ENCODE measurements around the gene KIRREL2. TPM values are rescaled to one million over a fixed set of nuclear protein-coding genes. Genes with fewer than 3 reads are reported as not detected.

KIRREL2 gene
- total RNA-seq, 3 donors from 2014 or later (not counting 1 experiment from before 2014, with no cell fraction given), result 0.27 TPM; not detected in 2

DNA sequence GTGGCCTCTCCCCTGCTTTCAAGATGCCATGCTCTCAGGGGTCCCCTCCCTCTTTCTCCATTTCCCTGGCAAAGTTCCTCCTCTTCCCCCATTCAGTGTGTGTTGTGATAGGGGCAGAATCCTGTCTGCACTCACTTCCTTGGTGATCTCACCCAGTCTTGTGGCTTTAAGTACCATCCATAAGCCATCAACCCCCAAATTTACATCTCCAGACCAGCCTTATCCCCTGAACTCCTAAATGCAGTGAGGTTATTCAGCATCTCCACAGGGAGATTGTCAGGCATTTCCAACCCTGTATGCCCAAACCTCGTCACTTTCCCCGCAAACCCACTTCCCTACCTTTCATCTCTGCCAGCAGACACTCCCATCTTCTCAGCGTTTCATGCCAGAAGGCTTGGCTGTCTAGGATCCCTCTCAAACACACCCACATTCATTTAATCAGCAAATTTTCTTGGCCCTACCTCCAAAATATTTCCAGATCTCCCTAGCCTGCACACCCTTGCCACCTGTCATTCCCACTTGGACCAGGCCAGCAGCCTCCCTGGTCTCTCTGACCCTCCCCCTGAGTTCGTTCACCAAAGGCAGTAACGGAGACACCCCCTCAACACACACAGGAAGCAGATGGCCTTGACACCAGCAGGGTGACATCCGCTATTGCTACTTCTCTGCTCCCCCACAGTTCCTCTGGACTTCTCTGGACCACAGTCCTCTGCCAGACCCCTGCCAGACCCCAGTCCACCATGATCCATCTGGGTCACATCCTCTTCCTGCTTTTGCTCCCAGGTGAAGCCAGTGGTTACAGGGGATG lies 45.3 kb downstream of the KIRREL2 start, which contains the start of gene HCST:
HCST (plus strand) TSS at position 676 of the 808 bp plus-strand sequence; CDS start at position 741, 65 bp downstream.
- Mint-ChIP-seq H3K9me3 (no peaks in the 10 kb centered on the region), H3K27me3 (ENCODE audit: low read depth in 2 of 2) (no peaks in the 10 kb centered on the region), H3K4me3 (peak within 1 kb of the TSS; percentile 92), H3K4me1 (peaks cover 53 to 82% of the 10 kb centered on the region in 2 donors), H3K27ac (peak within 1 kb of the TSS; percentile 90 to 97), H3K36me3 (no peaks in the 10 kb centered on the region)
- peaks cover 88% of the 10 kb centered on the region for H3K4me1 ChIP-seq (ENCODE audit: control insufficient read depth, insufficient read depth, low read length)
- peak; percentile 30 to 41 (median 39) for ATAC-seq
- H3K4me3 ChIP-seq (ENCODE audit: low read length), result peak within 1 kb of the TSS; percentile 74
- H3K27ac ChIP-seq (ENCODE audit: low read length), result peak within 1 kb of the TSS; percentile 97
- H3K9me3 ChIP-seq (ENCODE audit: control insufficient read depth, insufficient read depth, low read length), result no peaks in the 10 kb centered on the region
- H3K27me3 ChIP-seq (ENCODE audit: control insufficient read depth, insufficient read depth, low read length), result no peaks in the 10 kb centered on the region
- H3K36me3 ChIP-seq (ENCODE audit: control insufficient read depth, insufficient read depth, low read length), result peaks cover 18% of the 10 kb centered on the region
- TF ChIP-seq, protein P1, sequence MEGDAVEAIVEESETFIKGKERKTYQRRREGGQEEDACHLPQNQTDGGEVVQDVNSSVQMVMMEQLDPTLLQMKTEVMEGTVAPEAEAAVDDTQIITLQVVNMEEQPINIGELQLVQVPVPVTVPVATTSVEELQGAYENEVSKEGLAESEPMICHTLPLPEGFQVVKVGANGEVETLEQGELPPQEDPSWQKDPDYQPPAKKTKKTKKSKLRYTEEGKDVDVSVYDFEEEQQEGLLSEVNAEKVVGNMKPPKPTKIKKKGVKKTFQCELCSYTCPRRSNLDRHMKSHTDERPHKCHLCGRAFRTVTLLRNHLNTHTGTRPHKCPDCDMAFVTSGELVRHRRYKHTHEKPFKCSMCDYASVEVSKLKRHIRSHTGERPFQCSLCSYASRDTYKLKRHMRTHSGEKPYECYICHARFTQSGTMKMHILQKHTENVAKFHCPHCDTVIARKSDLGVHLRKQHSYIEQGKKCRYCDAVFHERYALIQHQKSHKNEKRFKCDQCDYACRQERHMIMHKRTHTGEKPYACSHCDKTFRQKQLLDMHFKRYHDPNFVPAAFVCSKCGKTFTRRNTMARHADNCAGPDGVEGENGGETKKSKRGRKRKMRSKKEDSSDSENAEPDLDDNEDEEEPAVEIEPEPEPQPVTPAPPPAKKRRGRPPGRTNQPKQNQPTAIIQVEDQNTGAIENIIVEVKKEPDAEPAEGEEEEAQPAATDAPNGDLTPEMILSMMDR (IDR thresholded peaks at IDR 0.05), result no peak
- intact Hi-C loops (cut with micrococcal nuclease), result loop anchor here (2.0 to 10.0 kb wide), 2 partner anchors 19 to 157 kb away; partner anchors contain the start of genes IGFLR1, LIN37, PSENEN and U2AF1L4
- WGBS (ENCODE audit: insufficient coverage), result 0% methylated on average over 6 of the region's 6 CpGs
- peak; percentile 53 to 80 for DNase-seq

DNA sequence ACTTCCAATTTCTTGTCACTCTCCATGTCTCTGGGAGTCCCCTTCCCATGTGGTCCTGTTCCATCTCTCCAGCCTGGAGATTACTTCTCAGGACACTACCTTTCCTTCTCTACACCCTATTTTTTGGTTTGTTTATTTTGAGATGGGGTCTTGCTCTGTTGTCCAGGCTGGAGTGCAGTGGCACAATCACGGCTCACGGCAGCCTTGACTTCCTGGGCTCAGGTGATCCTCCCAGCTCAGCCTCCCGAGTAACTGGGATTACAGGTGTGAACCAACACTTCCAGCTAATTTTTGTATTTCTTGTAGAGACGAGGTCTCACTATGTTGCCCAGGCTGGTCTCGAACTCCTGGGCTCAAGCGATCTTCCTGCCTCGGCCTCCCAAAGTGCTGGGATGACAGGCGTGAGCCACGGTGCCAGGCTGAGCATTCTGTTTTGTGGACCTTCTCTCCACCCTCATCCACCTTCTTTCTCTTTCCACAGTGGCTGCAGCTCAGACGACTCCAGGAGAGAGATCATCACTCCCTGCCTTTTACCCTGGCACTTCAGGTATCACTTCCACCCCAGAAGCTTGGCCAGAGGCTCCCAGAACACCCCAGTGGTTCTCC lies 46.3 kb downstream of the KIRREL2 start:
- TF ChIP-seq, protein P1 (IDR thresholded peaks at IDR 0.05), result no peak
- Histone ChIP-seq H3K4me1 (ENCODE audit: control insufficient read depth, insufficient read depth, low read length) (peaks cover 87% of the 10 kb centered on the region), H3K4me3 (ENCODE audit: low read length) (peak overlapping the region; percentile 74), H3K9me3 (ENCODE audit: control insufficient read depth, insufficient read depth, low read length) (no peaks in the 10 kb centered on the region), H3K27ac (ENCODE audit: low read length) (peak overlapping the region; percentile 97), H3K27me3 (ENCODE audit: control insufficient read depth, insufficient read depth, low read length) (no peaks in the 10 kb centered on the region), H3K36me3 (ENCODE audit: control insufficient read depth, insufficient read depth, low read length) (peaks cover 11% of the 10 kb centered on the region)
- ATAC-seq (no peak), DNase-seq (peak in 1 of 2 donors; percentile 38)
- 36% methylated on average over 10 of the region's 10 CpGs for WGBS (ENCODE audit: insufficient coverage)
- H3K27me3 Mint-ChIP-seq (ENCODE audit: low read depth in 2 of 2), result no peaks in the 10 kb centered on the region
- peak overlapping the region; percentile 90 to 97 for H3K27ac Mint-ChIP-seq
- H3K36me3 Mint-ChIP-seq, result no peaks in the 10 kb centered on the region
- H3K4me3 Mint-ChIP-seq, result peak overlapping the region; percentile 92
- peaks cover 62 to 84% of the 10 kb centered on the region in 2 donors for H3K4me1 Mint-ChIP-seq
- no peaks in the 10 kb centered on the region for H3K9me3 Mint-ChIP-seq
- intact Hi-C loops (cut with micrococcal nuclease), result loop anchor here (1.0 to 10.0 kb wide), 3 partner anchors 20 to 158 kb away; partner anchors contain the start of genes IGFLR1, LIN37, PSENEN and U2AF1L4

DNA sequence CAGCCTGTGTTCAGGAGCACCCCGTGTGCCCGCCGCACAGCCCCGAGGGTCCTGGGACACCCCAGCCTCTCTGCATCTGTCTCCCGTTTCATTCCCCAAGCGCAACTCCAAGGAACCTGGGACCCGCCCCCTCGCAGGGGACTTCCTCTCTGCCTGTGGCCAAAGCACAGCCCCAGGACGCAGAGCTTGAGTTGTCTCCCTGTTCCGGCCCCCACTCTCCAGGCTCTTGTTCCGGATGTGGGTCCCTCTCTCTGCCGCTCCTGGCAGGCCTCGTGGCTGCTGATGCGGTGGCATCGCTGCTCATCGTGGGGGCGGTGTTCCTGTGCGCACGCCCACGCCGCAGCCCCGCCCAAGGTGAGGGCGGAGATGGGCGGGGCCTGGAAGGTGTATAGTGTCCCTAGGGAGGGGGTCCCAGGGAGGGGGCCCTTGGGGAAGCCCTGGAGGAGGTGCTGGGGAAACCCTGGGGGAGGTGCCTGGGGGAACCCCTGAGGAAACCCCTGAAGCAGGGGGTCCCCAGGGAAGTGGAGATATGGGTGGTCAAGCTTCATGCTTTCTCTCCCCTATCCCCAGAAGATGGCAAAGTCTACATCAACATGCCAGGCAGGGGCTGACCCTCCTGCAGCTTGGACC lies 47.0 kb downstream of the KIRREL2 start:
- no peaks in the 10 kb centered on the region for H3K27me3 Mint-ChIP-seq (ENCODE audit: low read depth in 2 of 2)
- Histone ChIP-seq H3K4me3 (ENCODE audit: low read length) (peak overlapping the region; percentile 74), H3K9me3 (ENCODE audit: control insufficient read depth, insufficient read depth, low read length) (no peaks in the 10 kb centered on the region), H3K4me1 (ENCODE audit: control insufficient read depth, insufficient read depth, low read length) (peaks cover 87% of the 10 kb centered on the region), H3K36me3 (ENCODE audit: control insufficient read depth, insufficient read depth, low read length) (peaks cover 11% of the 10 kb centered on the region), H3K27ac (ENCODE audit: low read length) (peak overlapping the region; percentile 97), H3K27me3 (ENCODE audit: control insufficient read depth, insufficient read depth, low read length) (no peaks in the 10 kb centered on the region)
- DNase-seq, result peak; percentile 88 to 95
- peak; percentile 56 to 77 (median 65) for ATAC-seq
- no peaks in the 10 kb centered on the region for H3K9me3 Mint-ChIP-seq
- no peaks in the 10 kb centered on the region for H3K36me3 Mint-ChIP-seq
- H3K4me1 Mint-ChIP-seq, result peaks cover 67 to 80% of the 10 kb centered on the region in 2 donors
- WGBS (ENCODE audit: insufficient coverage), result 0% methylated on average over 24 of the region's 24 CpGs
- TF ChIP-seq, protein P1 (IDR thresholded peaks at IDR 0.05), result no peak
- H3K27ac Mint-ChIP-seq, result peak overlapping the region; percentile 90 to 97
- intact Hi-C loops (cut with micrococcal nuclease), result loop anchor here (1.0 to 10.0 kb wide), 3 partner anchors 21 to 159 kb away; partner anchors contain the start of genes IGFLR1, LIN37, PSENEN and U2AF1L4
- H3K4me3 Mint-ChIP-seq, result peak overlapping the region; percentile 92

Measured in natural killer cell (primary cell).